Measurements from ENCODE around the gene KLF11. TPM values are rescaled to one million over a fixed set of nuclear protein-coding genes. Genes with fewer than 3 reads are reported as not detected.

The KLF11 gene
- total and polyA plus RNA-seq, 9 of the 15 experiments (the other 6 are each of a cell fraction or from before 2014, with no cell fraction given) = 2.1 to 13.4 (median 6.5) TPM

DNA sequence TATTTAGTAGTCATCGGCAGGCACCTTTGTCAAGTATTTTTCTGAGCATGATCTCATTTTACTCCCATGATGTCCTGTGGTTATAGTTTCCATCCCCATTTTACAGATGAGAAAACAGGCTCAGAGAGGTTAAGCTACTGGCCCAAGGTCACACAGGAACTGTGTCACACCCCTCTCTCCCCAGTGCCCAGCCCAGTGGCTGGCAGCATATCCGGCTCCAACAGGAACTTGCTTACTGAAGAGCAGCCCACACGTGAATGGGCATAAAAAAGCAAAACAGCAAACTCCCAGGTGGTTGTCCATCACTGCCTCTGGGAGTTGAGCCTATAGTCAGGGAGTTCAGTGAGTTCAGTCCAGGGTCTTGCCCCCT, 8.3 kb upstream of the KLF11 start (continued):
- TF ChIP-seq, protein P1, sequence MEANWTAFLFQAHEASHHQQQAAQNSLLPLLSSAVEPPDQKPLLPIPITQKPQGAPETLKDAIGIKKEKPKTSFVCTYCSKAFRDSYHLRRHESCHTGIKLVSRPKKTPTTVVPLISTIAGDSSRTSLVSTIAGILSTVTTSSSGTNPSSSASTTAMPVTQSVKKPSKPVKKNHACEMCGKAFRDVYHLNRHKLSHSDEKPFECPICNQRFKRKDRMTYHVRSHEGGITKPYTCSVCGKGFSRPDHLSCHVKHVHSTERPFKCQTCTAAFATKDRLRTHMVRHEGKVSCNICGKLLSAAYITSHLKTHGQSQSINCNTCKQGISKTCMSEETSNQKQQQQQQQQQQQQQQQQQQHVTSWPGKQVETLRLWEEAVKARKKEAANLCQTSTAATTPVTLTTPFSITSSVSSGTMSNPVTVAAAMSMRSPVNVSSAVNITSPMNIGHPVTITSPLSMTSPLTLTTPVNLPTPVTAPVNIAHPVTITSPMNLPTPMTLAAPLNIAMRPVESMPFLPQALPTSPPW (CRISPR knock-in tag; IDR thresholded peaks at IDR 0.05) = no peak
- TF ChIP-seq ZNF699 (CRISPR knock-in tag; IDR thresholded peaks at IDR 0.05; ENCODE audit: insufficient replicate concordance) (no peak), ZNF24 (IDR thresholded peaks at IDR 0.05) (no peak), CCAR2 (IDR thresholded peaks at IDR 0.05; ENCODE audit: low read depth, low read length) (no peak), TRIM28 (IDR thresholded peaks at IDR 0.05) (no peak), STAT5B (CRISPR knock-in tag; IDR thresholded peaks at IDR 0.05) (no peak), ASH1L (IDR thresholded peaks at IDR 0.05; ENCODE audit: borderline replicate concordance, low read depth, partially characterized antibody) (no peak), PTBP1 (IDR thresholded peaks at IDR 0.05; ENCODE audit: low read depth, low read length) (0 out of 2 replicates have a peak, but pooled peaks have one; percentile 79), U2AF1 (optimal IDR thresholded peaks at IDR 0.05; ENCODE audit: low read depth, low read length) (no peak), CEBPB (tag; IDR thresholded peaks at IDR 0.05) (no peak), ZNF121 (CRISPR knock-in tag; conservative IDR thresholded peaks at IDR 0.05) (no peak), RCOR1 (IDR thresholded peaks at IDR 0.05; ENCODE audit: borderline replicate concordance in 1 of 2, low read depth in 2 of 2, low read length in 2 of 2) (peak; percentile 44 to 83; a peak in 3 of 4 replicates), RAD51 (IDR thresholded peaks at IDR 0.05; ENCODE audit: borderline replicate concordance, low read depth) (no peak), SIRT6 (IDR thresholded peaks at IDR 0.05; ENCODE audit: low read depth, low read length) (no peak), RNF2 (IDR thresholded peaks at IDR 0.05) (no peak), TAF15 (IDR thresholded peaks at IDR 0.05; ENCODE audit: low read depth, low read length) (no peak), SNIP1 (IDR thresholded peaks at IDR 0.05; ENCODE audit: low read depth) (no peak), KAT7 (CRISPR knock-in tag; IDR thresholded peaks at IDR 0.05; ENCODE audit: borderline replicate concordance) (no peak), ZNF133 (CRISPR knock-in tag; IDR thresholded peaks at IDR 0.05) (no peak), ZNF431 (CRISPR knock-in tag; IDR thresholded peaks at IDR 0.05) (0 out of 2 replicates have a peak, but pooled peaks have one; percentile 33), MAFF (IDR thresholded peaks at IDR 0.05; ENCODE audit: low read length) (no peak), ZNF232 (CRISPR knock-in tag; IDR thresholded peaks at IDR 0.05) (no peak), TRIM24 (IDR thresholded peaks at IDR 0.05) (no peak)
- TF ChIP-seq, protein P2, sequence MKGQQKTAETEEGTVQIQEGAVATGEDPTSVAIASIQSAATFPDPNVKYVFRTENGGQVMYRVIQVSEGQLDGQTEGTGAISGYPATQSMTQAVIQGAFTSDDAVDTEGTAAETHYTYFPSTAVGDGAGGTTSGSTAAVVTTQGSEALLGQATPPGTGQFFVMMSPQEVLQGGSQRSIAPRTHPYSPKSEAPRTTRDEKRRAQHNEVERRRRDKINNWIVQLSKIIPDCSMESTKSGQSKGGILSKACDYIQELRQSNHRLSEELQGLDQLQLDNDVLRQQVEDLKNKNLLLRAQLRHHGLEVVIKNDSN (CRISPR knock-in tag; IDR thresholded peaks at IDR 0.05) = no peak
- TF ChIP-seq, protein P3, sequence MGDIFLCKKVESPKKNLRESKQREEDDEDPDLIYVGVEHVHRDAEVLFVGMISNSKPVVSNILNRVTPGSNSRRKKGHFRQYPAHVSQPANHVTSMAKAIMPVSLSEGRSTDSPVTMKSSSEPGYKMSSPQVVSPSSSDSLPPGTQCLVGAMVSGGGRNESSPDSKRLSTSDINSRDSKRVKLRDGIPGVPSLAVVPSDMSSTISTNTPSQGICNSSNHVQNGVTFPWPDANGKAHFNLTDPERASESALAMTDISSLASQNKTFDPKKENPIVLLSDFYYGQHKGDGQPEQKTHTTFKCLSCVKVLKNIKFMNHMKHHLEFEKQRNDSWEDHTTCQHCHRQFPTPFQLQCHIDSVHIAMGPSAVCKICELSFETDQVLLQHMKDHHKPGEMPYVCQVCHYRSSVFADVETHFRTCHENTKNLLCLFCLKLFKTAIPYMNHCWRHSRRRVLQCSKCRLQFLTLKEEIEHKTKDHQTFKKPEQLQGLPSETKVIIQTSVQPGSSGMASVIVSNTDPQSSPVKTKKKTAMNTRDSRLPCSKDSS (IDR thresholded peaks at IDR 0.05; ENCODE audit: low read depth, partially characterized antibody) = no peak
- TF ChIP-seq, protein P4, sequence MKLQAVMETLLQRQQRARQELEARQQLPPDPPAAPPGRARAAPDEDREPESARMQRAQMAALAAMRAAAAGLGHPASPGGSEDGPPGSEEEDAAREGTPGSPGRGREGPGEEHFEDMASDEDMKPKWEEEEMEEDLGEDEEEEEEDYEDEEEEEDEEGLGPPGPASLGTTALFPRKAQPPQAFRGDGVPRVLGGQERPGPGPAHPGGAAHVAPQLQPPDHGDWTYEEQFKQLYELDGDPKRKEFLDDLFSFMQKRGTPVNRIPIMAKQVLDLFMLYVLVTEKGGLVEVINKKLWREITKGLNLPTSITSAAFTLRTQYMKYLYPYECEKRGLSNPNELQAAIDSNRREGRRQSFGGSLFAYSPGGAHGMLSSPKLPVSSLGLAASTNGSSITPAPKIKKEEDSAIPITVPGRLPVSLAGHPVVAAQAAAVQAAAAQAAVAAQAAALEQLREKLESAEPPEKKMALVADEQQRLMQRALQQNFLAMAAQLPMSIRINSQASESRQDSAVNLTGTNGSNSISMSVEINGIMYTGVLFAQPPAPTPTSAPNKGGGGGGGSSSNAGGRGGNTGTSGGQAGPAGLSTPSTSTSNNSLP (IDR thresholded peaks at IDR 0.05; ENCODE audit: borderline replicate concordance, low read depth, low read length) = no peak
